22Rv1 (cell line): ENCODE data around the gene SNAP47.

Experiments
- ZFX ChIP-seq: fragments of 450-650 bp; IDR thresholded peaks from 2 replicates; pipeline ENCODE4 v1.6.1; 2017; ENCODE audit warnings: antibody characterized with exemption, borderline replicate concordance
- TF ChIP-seq, protein P1 (sequence below): fragments of 450-650 bp; IDR thresholded peaks from 2 replicates; pipeline ENCODE4 v1.5.1; 2017; ENCODE audit warnings: mild to moderate bottlenecking

DNA sequence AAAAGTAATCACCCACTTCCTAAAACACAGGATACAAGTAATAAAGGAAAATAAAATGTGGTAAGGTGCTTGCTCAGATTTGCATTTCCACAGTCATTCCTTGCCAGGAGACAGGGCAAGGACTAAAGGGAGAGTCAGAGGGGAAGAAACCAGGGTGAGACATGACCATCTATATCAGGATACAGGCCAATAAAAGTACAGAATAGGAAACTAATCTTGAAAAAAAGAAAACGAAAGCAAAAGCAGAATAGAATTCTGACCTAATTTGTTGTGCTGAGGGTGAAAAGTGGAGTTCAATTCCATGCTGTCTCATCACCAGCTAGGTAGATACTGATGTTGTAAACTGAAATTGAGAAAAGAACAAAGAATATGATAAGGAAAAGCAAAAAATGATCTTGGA is 27.4 kb upstream of the SNAP47 start:
- TF ChIP-seq, protein P1, sequence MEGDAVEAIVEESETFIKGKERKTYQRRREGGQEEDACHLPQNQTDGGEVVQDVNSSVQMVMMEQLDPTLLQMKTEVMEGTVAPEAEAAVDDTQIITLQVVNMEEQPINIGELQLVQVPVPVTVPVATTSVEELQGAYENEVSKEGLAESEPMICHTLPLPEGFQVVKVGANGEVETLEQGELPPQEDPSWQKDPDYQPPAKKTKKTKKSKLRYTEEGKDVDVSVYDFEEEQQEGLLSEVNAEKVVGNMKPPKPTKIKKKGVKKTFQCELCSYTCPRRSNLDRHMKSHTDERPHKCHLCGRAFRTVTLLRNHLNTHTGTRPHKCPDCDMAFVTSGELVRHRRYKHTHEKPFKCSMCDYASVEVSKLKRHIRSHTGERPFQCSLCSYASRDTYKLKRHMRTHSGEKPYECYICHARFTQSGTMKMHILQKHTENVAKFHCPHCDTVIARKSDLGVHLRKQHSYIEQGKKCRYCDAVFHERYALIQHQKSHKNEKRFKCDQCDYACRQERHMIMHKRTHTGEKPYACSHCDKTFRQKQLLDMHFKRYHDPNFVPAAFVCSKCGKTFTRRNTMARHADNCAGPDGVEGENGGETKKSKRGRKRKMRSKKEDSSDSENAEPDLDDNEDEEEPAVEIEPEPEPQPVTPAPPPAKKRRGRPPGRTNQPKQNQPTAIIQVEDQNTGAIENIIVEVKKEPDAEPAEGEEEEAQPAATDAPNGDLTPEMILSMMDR = no peak
- TF ChIP-seq ZFX = no peak
